Measurements from ENCODE around the gene SRRD. TPM values are rescaled to one million over a fixed set of nuclear protein-coding genes. Genes with fewer than 3 reads are reported as not detected.
A peak's percentile ranks its signal among the peaks of the same experiment; 100 is the strongest.

SRRD gene
- total and polyA plus RNA-seq, 2 of the 13 experiments (the other 11 are each of a cell fraction or from before 2014, with no cell fraction given) = 22.8 to 36.6 TPM

- peaks cover 51% of the 10 kb centered on the region for H3K79me2 ChIP-seq (ENCODE audit: insufficient read depth, low read length)
- ATAC-seq = no peak
- H3K4me2 ChIP-seq (ENCODE audit: low read depth, low read length) = peak overlapping the region; percentile 93
- H2AFZ ChIP-seq (ENCODE audit: low read length) = no peak overlapping the region
- peak overlapping the region; percentile 95 for H3K9ac ChIP-seq (ENCODE audit: insufficient read depth, low read depth, low read length)
- no TSS peak for BruUV-seq (replicated peaks)
- no peaks in the 10 kb centered on the region; a peak in 1 of 5 replicates for H3K27me3 ChIP-seq (ENCODE audit: control insufficient read depth in 1 of 2, insufficient read depth in 2 of 2, low read length in 2 of 2)
- intact Hi-C loops (cut with micrococcal nuclease; ENCODE audit: unreplicated experiment) (no loop called here), in situ Hi-C loops (cut with HindIII; ENCODE audit: extremely low pct_ligation_motif_present, low pct_unique_long_range_greater_than_20kb) (no loop called here)
- no peaks in the 10 kb centered on the region for H3K9me3 ChIP-seq (ENCODE audit: low read length)
- H4K20me1 ChIP-seq (ENCODE audit: insufficient read depth, low read length) = no peaks in the 10 kb centered on the region
- DNase-seq (ENCODE audit: low spot score) = no peak
- TF ChIP-seq PHF8 (CRISPR knock-in tag; IDR thresholded peaks at IDR 0.05) (no peak), TP53 (CRISPR knock-in tag; conservative IDR thresholded peaks at IDR 0.05) (no peak), NFYC (CRISPR knock-in tag; IDR thresholded peaks at IDR 0.05) (no peak), CEBPB (IDR thresholded peaks at IDR 0.05; ENCODE audit: borderline replicate concordance, low read depth, low read length) (peak; percentile 36; the same call in 1 of the 2 replicates)
- ChIA-PET POLR2A (interaction anchor here (3.4 kb wide), 1 partner anchor 23 kb away, joined by 10 read pairs; no protein-coding TSS in a partner anchor), CTCF (ENCODE audit: low intra/inter-chr PET ratio, low total read pairs) (no interaction called here)
- H3K27ac ChIP-seq (ENCODE audit: extremely low read length, insufficient read depth, low read length) = peak overlapping the region; percentile 3
- H3K4me3 ChIP-seq (replicated peaks in 1 of 3; ENCODE audit: insufficient read depth in 1 of 3, low read depth in 2 of 3, low read length in 3 of 3) = peak overlapping the region in 2 of 3 experiments; percentile 91 to 94; a peak in 2 of 6 replicates
- no peak for FAIRE-seq
- WGBS (ENCODE audit: low lambda C conversion rate) = 29% methylated on average over 7 of the region's 7 CpGs
- peaks cover 5 to 18% of the 10 kb centered on the region in 2 experiments for H3K36me3 ChIP-seq (replicated peaks in 1 of 2; ENCODE audit: control insufficient read depth in 1 of 2, insufficient read depth in 2 of 2, low read length in 2 of 2)
- peaks cover 76% of the 10 kb centered on the region for H3K4me1 ChIP-seq (ENCODE audit: insufficient read depth, low read length)
Observed at GRCh38 chr22:26485013-26485412, 1.3 kb downstream of the SRRD start.

DNA sequence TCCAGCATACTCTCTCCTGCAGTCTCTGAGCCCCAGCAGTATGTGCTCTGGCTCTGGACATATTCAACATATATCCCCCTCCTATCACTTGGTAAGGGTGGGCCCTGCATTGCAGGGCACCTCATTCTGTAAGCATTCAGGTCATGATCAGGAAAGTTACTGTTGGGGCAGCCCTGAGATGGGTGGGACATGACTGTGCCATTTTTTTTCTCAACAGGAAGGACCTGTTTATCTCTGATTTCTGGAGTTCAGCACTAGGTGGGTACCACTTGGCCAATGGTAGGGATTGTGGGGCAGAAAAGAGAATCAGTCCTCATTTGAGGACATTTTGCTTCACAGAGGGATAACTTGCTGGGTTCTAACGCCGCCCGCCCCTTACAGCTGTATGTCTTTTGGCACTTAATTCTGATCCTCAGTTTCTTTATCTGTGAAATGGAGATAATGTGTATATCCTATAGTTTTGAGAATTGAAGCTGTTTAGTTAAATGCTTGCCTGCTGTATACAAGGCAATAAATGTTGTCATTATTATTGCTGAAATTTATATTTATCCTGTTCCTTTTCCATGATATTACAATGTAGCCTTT lies 2.2 kb downstream of the SRRD start:
- no peak overlapping the region for H2AFZ ChIP-seq (ENCODE audit: low read length)
- H4K20me1 ChIP-seq (ENCODE audit: insufficient read depth, low read length) = no peaks in the 10 kb centered on the region
- FAIRE-seq = no peak
- H3K27me3 ChIP-seq (ENCODE audit: control insufficient read depth in 1 of 2, insufficient read depth in 2 of 2, low read length in 2 of 2) = no peaks in the 10 kb centered on the region; a peak in 1 of 5 replicates
- peaks cover 7 to 25% of the 10 kb centered on the region in 2 experiments for H3K36me3 ChIP-seq (replicated peaks in 1 of 2; ENCODE audit: control insufficient read depth in 1 of 2, insufficient read depth in 2 of 2, low read length in 2 of 2)
- in situ Hi-C loops (cut with HindIII; ENCODE audit: extremely low pct_ligation_motif_present, low pct_unique_long_range_greater_than_20kb) (no loop called here), intact Hi-C loops (cut with micrococcal nuclease; ENCODE audit: unreplicated experiment) (no loop called here)
- DNase-seq (ENCODE audit: low spot score) = no peak
- ATAC-seq = no peak
- H3K4me1 ChIP-seq (ENCODE audit: insufficient read depth, low read length) = peaks cover 70% of the 10 kb centered on the region
- WGBS (ENCODE audit: low lambda C conversion rate) = 67% methylated on average over 3 of the region's 3 CpGs
- CTCF ChIA-PET (ENCODE audit: low intra/inter-chr PET ratio, low total read pairs) = no interaction called here
- no TSS peak for BruUV-seq (replicated peaks)
- no peak overlapping the region for H3K9ac ChIP-seq (ENCODE audit: insufficient read depth, low read depth, low read length)
- H3K4me3 ChIP-seq (replicated peaks in 1 of 3; ENCODE audit: insufficient read depth in 1 of 3, low read depth in 2 of 3, low read length in 3 of 3) = no peak overlapping the region
- peak overlapping the region; percentile 2 for H3K27ac ChIP-seq (ENCODE audit: extremely low read length, insufficient read depth, low read length)
- no peaks in the 10 kb centered on the region for H3K9me3 ChIP-seq (ENCODE audit: low read length)
- peaks cover 44% of the 10 kb centered on the region for H3K79me2 ChIP-seq (ENCODE audit: insufficient read depth, low read length)
- TF ChIP-seq SMARCE1 (IDR thresholded peaks at IDR 0.05; ENCODE audit: borderline replicate concordance) (no peak), MED8 (CRISPR knock-in tag; IDR thresholded peaks at IDR 0.05; ENCODE audit: insufficient replicate concordance) (no peak), ZNF550 (CRISPR knock-in tag; IDR thresholded peaks at IDR 0.05; ENCODE audit: borderline replicate concordance) (no peak), ZNF317 (CRISPR knock-in tag; IDR thresholded peaks at IDR 0.05) (no peak), ZNF138 (CRISPR knock-in tag; IDR thresholded peaks at IDR 0.05; ENCODE audit: low read depth) (no peak), ZNF776 (CRISPR knock-in tag; IDR thresholded peaks at IDR 0.05) (no peak), MXD1 (CRISPR knock-in tag; IDR thresholded peaks at IDR 0.05) (no peak)
- TF ChIP-seq, protein P1, sequence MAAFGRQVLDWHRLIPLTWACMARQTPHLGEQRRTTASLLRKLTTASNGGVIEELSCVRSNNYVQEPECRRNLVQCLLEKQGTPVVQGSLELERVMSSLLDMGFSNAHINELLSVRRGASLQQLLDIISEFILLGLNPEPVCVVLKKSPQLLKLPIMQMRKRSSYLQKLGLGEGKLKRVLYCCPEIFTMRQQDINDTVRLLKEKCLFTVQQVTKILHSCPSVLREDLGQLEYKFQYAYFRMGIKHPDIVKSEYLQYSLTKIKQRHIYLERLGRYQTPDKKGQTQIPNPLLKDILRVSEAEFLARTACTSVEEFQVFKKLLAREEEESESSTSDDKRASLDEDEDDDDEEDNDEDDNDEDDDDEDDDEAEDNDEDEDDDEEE (CRISPR knock-in tag; IDR thresholded peaks at IDR 0.05) = no peak
- POLR2A ChIA-PET = no interaction called here
- peak overlapping the region; percentile 93; the same call in 1 of the 2 replicates for H3K4me2 ChIP-seq (ENCODE audit: low read depth, low read length)
